IMR-90 (cell line): Measurements from ENCODE around the gene SIAH2.

Experiments
- BHLHE40 ChIP-seq: fragments of 150-350 bp; IDR thresholded peaks from 2 replicates; pipeline ENCODE4 v1.6.1; 2016; ENCODE audit warnings: mild to moderate bottlenecking, low read depth, low read length
- CEBPB ChIP-seq: IDR thresholded peaks from 2 replicates; pipeline ENCODE4 v1.6.1; 2012; ENCODE audit warnings: low read depth, low read length, improper control_type of control experiment
- CTCF ChIP-seq: conservative IDR thresholded peaks from 2 replicates; pipeline ENCODE4 v1.5.1; 2012; ENCODE audit warnings: mild to moderate bottlenecking, low read depth, low read length, improper control_type of control experiment
- ELK1 ChIP-seq: fragments of 150-350 bp; IDR thresholded peaks from 2 replicates; pipeline ENCODE4 v1.6.1; 2016; ENCODE audit warnings: low read depth, mild to moderate bottlenecking, low read length, moderate library complexity, borderline replicate concordance
- MAZ ChIP-seq: IDR thresholded peaks from 2 replicates; pipeline ENCODE4 v1.6.1; 2012; ENCODE audit warnings: low read depth, mild to moderate bottlenecking, low read length, improper control_type of control experiment, moderate library complexity, borderline replicate concordance
- MXI1 ChIP-seq: IDR thresholded peaks from 2 replicates; pipeline ENCODE4 v1.6.1; 2012; ENCODE audit warnings: low read depth, mild to moderate bottlenecking, low read length, moderate library complexity, borderline replicate concordance
- POLR2A ChIP-seq: IDR thresholded peaks from 2 replicates; pipeline ENCODE4 v1.6.1; 2012; ENCODE audit warnings: mild to moderate bottlenecking, low read depth, low read length
- RAD21 ChIP-seq: IDR thresholded peaks from 2 replicates; pipeline ENCODE4 v1.6.1; 2012; ENCODE audit warnings: low read length, improper control_type of control experiment
- SMC3 ChIP-seq: fragments of 150-350 bp; IDR thresholded peaks from 2 replicates; pipeline ENCODE4 v1.6.1; 2016; ENCODE audit warnings: low read depth, mild to moderate bottlenecking, antibody characterized with exemption, low read length, moderate library complexity
- USF2 ChIP-seq: fragments of 150-350 bp; IDR thresholded peaks from 2 replicates; pipeline ENCODE4 v1.6.1; 2017; ENCODE audit warnings: mild to moderate bottlenecking, antibody characterized with exemption, low read length, low read depth

- TF ChIP-seq POLR2A (no peak), CTCF (no peak), USF2 (no peak), BHLHE40 (no peak), MAZ (no peak), ELK1 (no peak), CEBPB (no peak), SMC3 (no peak), MXI1 (no peak), RAD21 (no peak)
Observed at GRCh38 chr3:150703299-150703755, 59.6 kb downstream of the SIAH2 start.
